GM12872 (cell line): ENCODE measurements around the gene SLC40A1.

Experiments used
- TF ChIP-seq, protein P1 (sequence below): IDR thresholded peaks from 3 replicates; pipeline ENCODE4 v1.5.1; 2011; ENCODE audit warnings: low read depth, mild to moderate bottlenecking, low read length, moderate library complexity; ENCODE audit not compliant: insufficient read depth

The SLC40A1 gene

DNA sequence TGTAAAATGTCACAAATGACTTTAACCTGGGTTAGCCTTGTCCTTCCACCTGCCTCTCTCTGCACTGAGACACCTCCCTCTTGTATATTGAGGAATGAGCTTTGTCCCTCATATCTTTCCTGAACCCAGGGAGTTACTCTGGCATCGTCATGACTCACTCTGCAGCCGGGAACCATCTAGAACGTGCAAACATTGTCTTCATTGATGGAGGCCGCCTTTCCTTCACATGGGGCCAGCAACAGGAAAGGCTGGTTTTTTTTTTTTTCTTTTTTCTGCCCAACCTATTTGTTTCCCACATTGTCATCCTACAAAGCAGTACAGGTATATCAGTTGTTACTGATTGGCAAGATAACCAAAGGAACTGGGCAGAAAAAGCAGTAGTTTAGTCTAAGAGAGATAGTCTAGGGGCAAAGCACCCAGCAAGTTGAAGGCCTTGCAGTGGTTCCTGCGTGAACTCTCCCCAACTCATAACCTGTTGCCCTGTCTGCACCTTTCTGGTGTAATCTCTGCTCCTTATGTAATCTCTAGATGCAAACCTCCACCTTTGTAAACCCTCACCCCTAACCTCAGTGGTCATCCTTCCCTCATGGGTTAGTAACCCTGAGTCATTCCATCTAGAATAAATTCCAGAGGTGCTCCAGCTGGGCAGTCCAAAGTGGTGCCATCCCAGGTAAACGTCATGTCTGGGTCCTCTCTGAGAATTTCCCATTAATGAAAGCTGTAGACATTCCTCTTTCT, 38.3 kb downstream of the SLC40A1 start:
- TF ChIP-seq, protein P1, sequence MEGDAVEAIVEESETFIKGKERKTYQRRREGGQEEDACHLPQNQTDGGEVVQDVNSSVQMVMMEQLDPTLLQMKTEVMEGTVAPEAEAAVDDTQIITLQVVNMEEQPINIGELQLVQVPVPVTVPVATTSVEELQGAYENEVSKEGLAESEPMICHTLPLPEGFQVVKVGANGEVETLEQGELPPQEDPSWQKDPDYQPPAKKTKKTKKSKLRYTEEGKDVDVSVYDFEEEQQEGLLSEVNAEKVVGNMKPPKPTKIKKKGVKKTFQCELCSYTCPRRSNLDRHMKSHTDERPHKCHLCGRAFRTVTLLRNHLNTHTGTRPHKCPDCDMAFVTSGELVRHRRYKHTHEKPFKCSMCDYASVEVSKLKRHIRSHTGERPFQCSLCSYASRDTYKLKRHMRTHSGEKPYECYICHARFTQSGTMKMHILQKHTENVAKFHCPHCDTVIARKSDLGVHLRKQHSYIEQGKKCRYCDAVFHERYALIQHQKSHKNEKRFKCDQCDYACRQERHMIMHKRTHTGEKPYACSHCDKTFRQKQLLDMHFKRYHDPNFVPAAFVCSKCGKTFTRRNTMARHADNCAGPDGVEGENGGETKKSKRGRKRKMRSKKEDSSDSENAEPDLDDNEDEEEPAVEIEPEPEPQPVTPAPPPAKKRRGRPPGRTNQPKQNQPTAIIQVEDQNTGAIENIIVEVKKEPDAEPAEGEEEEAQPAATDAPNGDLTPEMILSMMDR = no peak

DNA sequence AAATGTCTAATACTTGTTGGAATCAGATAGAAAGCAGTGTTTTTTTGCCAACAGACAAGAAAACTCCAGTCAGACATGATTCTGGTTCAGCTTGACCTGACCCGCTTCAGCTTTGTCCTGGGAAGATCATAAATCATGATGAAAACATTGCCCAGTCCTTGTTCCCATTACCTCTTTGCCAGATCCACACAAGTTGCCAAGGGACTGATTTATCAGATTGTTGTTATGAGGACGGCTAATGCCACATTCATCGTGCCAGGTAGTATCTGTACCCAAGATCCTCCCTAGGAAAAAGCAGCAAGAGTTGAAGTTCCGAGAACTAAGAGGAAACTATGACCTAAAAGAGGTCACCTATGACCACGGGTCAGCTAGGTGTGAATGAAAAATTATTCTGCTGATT, 39.0 kb downstream of the SLC40A1 start:
- TF ChIP-seq, protein P1 = no peak

DNA sequence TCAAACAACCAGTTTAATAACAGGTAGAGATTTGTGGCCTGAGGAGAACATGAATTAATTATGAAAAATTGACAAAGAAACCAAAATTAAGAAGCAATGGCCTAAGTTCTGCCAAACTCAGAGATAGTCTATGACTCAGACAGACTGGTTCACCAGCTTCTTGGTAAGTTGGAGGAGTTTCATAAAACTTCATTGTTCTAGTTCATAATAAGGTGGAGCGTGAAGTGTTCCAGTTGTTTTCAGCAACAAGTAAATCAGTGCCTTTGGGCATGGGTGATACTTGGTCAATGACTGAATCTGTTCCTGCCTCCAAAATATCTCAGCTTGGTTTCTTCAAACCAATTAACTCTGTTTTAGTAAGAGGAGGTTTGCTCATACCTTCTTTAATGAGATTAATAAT, 40.0 kb downstream of the SLC40A1 start:
- TF ChIP-seq, protein P1 = no peak

DNA sequence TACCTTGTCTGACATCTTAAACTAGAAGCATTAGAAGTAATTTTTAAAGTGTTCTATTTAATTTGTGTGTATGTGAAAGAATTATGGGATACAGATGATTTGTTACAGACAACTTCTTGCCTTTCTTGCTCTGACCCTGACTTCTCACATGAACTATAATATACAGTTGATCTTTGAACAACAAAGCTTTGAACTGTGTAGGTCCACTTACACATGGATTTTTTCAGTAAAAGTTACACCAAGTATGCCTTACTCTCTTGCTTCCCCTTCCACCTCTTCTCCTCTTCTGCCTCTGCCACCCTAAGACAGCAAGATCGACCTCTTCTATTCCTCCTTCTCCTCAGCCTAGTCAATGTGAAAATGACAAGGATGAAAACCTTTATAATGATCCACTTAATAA, 42.2 kb downstream of the SLC40A1 start:
- TF ChIP-seq, protein P1 = no peak

DNA sequence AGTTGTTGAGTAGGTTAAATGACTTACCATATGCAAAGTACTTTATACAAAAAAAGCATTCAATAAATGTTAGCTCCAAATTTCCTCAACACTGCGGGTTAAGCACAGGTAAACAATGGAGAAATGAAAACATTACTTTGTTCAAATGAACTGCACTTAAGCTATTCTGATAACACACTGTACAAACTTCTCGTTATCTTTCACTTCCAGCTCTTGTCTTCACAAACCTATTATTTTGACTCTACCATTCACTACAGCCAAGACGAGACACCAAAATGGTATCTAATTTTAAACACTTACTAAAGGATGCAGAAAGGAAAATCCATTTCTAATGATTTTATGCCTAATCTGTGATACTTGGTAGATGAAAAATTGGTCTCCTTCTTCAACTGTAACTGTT, 43.8 kb downstream of the SLC40A1 start:
- TF ChIP-seq, protein P1 = no peak

DNA sequence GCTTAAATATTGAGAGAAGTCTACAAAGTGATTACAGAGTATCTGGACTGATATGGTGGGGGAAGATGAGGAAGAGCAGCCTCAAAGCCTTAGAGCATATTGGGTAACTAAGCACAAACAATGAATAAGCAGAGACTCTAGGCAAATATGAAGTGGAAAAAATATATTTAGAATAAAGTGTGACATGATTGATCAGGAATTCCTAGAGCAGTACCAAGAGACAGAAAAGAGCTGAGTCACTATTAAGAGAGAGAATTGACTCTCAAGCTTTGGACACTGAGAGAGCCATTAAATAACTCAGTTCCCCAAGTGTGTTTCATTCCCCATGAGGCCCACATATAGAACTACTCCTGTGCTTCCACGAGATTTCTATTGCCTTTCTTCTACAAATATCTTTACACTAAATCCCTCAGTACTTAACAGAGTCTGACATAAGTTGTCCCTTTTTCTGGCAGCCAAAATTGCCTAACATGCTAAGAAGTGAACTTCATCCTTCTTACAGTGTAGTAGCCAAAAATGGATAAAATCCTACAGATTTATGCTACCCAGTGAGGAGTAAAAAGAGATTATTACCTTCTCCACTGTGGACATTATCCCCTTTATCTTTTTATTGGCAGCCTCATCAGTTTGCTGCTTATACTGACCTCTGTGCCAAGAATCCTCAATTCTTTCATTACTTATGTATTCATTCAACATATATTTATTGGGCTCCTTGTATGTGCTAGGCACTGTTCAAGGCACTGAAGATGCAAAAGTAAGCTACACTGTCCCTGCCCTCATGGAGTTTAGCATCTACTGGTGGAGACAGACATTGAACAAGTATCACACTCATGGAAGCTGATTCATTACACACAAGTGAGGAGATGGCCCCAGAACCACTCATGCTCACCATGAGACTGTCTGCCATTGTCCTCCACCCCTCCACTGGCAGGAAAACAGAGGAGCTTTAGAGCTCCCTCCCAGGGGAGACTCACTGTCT, 45.4 kb downstream of the SLC40A1 start:
- TF ChIP-seq, protein P1 = no peak

DNA sequence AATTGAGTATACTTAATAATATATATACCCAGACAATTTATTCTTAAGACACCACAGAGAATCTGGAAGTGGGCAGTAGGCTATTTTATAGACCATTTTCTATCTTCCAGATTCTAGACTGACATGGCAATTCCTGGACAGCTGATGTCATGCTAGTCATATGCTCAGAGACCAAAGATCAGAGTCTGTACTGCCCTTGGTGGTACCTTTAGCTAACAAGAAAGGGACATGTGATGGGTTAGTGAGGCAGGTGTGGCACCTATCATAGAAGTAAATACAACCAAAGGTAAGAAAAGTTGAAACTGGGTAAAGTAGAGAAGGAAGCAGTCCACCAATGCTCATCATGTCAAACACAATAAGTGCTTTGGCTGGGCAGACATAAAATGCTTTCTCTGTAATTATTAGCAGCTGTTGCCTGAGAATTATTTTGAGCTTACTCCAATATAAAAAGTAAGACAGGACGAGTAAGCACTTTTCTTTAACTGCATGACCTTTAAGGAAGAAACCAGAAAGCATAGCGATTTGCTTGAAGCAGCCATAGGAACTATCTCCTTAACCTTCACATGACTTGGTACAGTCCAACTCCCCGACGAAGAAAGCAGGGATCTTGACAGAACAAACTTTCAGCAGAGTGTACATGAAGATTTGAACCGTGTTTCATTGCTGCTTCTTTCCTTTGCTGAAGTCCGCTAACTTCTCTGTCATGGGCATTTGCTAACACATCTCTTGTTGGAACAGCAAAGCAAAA, 47.1 kb downstream of the SLC40A1 start:
- TF ChIP-seq, protein P1 = no peak
